CD4-positive, alpha-beta T cell treated with Interleukin-15 for 4 hours (primary cell): ENCODE results near the gene CTDSPL.
"Not testable (repeated sequence)": the region's sequence is repeated elsewhere in the genome, so short reads cannot be mapped to it uniquely, and the experiment has no call there.

ENCODE experiments used
- DNase-seq: peaks from one replicate; pipeline ENCODE4 v3.0.0-alpha.2; 2020; ENCODE audit warnings: low spot score

CTDSPL gene

GRCh38 chr3:37968813-37969595 is 107.3 kb downstream of the CTDSPL start:
- no peak for DNase-seq

DNA sequence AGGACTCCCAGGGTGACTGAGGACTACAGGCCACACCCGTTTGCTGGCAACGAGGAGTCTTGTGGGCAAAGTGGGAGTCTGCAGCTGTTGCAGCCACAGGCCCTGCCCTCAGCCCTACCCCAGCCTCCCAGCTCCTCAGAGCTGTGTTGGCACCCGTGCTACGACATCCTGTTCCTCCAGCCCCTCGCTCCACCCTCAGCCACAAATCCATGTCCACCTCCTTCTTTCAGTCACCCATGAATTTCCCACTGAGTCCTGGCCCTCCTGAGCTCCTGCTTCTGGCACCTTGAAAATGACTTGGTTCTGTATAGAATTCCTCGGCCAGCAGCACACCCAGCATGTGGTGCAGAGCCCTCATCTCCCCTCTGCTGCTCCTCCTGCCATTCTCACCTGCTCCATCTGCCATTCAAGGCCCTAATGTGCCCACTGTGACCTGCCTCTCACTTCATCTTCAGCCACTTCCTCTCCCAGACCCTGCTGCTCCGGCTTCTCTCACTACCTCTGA is 108.0 kb downstream of the CTDSPL start:
- DNase-seq: no peak

- no peak for DNase-seq
Measured at GRCh38 chr3:37970802-37971201, 109.1 kb downstream of the CTDSPL start.

DNA sequence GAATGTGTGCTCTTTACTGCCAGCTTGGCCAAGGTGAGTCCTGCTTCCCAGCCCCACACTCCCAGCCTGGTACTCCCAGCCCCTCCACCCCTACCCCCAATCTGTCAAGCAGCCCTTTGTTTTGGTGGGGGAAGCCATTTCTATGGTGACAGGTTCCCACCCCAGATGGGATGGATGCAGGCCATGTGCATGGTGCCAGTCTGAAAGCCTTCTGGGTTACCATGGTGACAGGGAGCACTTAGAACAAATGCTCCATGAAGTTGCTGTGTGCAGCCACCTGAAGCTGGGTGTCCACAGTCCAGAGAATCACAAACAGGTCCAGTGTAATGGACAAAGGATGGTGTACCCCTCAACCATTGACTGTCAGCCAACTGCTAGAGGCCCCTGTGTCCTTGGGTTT is 109.8 kb downstream of the CTDSPL start:
- DNase-seq: no peak

GRCh38 chr3:37972056-37972455 is 110.4 kb downstream of the CTDSPL start:
- not testable (repeated sequence) for DNase-seq

DNA sequence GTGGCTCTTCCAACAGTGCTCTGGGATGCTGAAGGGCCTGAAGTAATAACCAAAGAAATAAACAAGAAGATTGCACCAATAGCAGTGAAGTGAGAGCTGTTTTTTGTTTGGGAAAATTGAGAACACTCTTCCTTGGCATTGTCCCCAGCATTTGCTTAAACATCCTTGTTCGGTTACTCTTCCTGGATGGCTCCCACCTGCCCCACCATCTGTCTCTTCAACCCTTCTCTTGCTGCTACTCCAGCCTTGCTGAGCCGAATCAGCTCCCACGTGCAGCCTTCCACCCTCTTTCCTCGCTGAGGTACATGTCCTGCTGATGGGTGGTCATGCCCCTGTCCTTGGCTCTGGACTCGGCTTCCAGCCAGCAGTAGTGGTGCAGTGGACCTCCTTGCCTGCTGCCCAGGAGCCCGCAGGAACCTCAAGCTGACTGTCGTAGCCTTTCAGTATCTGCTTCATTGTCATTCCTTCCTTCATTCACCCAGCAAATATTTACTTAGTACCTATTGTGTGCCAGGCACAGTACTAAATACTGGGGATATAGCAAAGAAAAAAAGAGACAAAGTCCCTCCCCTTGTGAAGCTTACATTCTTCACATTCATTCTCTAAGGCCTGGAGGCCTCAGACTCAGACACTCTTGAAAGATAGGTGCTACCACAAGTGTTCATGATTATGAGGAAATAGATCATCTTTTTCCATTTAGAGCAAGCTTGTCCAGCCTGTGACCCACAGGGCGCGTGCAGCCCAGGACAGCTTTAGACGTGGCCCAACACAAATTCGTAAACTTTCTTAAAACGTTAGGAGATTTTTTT is 111.8 kb downstream of the CTDSPL start:
- DNase-seq: no peak

DNA sequence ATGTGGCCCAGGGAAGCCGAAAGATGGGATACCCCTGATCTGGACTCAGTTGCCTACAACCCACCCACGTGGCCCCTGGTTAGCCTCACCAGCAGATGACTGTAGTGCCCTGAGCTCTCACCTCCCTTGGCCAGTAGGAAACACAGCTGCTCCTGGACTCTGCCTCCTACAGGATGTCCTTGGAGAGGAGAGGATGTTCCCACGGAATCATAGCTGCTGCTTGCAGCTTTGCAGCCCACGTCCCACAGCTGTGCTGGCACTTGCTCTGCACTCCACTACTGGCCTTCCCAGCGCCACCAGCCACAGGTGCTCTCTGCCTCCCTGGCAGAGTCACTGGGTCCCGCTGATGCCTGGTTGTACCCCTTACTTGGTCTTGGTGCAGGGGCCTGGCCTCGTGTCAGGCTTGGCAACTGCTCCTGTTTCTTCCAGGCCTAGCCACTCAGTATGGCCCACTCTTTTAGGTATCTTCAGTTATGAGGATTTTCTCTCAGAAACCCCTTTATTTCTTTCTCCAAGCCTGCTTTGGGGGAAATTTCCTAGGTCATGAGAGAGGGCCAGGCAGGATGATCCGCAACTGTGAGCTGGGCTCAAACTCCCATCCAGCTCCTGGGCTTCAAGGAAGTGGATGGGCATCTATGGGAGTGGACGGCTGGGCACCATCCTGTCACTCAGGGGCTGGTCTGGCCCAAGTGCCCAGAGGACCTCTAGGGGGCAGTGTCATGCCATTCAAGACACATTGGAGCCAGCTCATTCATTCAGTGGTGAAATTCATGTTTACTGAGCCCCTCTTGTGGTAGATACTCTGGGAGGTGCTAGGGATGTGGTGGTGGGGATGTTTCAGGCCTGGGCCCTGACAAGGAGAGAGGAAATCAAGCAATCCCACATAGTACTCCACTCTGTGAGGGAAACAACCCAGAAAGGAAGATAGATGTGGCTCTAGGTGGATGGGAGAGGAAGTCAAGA is 112.7 kb downstream of the CTDSPL start:
- peak; percentile 77 for DNase-seq

DNA sequence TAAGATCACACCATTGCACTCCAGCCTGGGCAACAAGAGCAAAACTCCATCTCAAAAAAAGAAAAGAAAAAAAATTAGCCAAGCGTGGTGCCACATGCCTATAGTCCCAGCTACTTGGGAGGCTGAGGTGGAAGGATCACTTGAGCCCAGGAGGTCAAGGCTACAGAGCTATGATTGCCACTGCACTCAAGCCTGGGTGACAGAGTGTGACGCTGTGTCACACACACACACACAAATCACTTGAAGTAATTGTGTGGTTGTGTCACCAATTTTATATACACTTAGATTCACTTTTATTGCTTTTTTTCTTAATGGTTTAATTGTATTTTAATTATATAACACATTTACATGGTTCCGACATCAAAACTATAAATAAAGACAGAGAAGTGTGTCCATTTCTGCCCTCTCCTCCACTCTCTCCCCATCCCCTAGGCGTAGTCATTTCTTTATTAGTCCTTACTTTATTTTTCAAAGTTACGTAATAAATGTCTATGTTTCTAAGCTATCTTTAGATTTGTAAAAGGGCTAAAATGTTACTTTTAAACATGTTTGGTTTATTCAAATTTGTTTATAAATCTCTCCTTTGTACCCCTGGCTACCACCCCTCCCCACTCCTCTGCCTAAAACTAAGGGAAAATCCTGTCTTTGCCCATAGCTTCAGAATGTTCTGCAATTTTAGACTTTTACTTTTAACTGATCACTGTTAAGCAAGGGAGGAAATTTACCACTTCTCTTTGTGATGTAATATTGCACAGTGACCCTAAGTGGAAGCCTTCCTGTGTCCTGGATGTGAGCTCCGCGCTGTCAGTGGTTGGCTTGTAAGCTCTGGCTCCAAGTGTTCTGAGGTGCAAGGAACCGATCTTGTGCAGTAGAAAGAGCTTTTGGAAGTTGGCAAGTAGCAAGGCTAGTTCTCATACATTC is 118.1 kb downstream of the CTDSPL start:
- no peak for DNase-seq

- no peak for DNase-seq
Measured at GRCh38 chr3:37980462-37981347, 119.0 kb downstream of the CTDSPL start.

- no peak for DNase-seq
Measured at GRCh38 chr3:37981348-37981664, 119.6 kb downstream of the CTDSPL start.

- no peak for DNase-seq
Measured at GRCh38 chr3:37982331-37982730, 120.7 kb downstream of the CTDSPL start.

DNA sequence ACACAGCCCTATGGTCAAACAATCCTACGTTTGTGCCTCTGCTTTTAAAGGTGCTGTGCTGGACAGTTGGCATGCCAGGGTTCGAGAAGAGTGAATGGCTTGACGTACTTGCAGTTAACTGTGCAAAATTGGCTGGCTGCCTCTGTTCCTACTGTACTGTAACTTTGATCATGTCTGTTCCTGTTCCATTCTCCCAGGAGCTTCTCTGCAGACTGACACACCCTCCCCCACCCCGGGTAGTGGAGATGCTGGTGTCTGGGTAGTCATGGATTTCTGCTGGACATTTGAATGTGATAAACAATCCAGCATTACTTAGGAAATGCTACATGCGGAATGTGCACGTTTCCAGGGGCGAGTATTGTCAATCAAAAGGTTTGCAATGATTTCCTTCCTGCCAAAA is 122.4 kb downstream of the CTDSPL start:
- no peak for DNase-seq

DNA sequence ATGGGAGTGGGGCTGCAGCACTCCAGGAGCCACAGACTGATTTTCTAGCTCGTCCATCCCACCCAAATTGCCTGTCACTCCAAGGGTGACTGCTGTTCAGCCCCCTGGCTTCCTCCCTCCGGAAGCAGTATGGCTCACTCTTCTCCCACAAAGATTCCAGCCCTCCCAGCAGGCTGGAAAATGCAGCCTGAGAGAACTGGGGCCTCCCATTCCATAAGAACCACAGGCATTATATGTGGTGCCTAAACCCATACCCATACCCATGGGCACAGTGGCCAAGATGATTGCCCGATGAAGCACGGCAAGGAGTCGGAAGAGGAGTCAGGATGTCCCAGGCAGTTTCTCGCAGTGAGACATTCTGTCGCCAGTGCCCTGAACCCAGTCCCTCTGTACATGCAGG is 122.9 kb downstream of the CTDSPL start:
- no peak for DNase-seq

DNA sequence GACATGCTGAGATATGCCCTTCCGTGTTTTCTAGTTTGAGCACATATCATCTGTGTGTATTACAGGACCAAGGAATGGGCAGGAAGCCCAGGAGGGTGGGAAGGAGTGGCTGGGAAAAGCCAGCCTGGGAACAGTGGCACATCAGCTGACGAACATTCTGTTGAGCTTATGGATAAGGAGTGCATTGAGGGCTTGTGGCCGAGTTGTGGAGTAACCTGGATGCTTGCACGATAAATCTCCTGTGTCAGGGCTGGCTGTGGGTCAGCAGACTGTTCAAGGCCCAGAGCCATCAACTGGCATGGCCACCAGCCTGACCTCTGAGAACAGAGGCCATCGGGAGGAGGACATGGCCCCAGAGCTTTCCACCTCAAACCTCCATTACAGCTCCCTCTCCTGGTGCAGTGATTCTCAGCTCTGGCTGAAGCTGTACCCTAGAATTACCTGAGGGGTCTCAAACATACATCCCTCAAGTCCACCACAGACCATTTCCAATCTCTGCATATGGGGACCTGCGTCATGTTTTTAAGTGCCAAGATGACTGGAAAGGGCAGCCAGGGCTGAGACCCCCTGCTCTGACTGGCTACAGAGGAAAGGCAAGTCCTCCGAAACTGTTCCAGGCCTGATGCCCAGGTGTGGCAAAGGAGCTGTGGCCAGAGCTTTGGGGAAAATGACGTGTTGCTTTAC is 124.1 kb downstream of the CTDSPL start:
- no peak for DNase-seq

- DNase-seq: no peak
Measured at GRCh38 chr3:37986479-37987314, 125.0 kb downstream of the CTDSPL start.

DNA sequence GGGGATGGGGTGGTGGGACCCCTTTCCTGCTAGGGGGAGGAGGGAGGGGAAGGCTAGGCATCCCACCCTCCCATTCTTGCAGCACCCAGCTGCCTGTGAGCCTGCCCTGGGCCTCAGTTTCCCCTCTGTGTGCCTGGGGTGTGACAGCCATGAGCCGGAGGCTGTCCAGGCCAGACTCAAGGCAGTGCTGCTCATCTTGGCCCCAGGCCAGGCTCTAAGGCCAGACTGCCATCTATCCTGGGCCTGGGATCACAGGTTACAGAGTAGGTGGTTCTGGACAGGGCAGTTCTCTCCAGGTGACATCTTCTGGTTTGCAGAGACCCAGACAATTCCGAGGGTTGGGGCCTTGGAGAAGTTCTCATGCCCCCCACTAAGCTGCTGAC is 125.6 kb downstream of the CTDSPL start:
- DNase-seq: no peak

DNA sequence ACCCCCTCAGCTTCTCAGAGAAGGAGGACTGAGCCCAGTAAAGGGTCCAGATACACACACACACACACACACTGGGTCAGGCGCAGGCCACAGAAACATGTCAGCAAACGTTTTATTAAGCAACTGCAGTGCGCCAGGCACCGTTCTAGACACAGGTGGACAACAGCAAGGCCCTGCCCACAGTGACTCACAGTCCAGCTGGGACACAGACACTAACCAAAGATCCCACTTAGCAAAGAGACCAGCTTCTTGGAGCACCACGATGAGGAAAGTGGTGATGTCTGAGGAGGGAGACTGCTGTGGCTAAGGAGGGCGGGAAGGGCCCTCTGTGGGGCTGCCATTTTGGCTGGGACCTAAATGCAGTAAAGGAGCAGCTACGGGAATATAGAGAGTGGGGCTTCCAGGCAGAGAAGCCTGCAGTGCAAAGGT is 126.1 kb downstream of the CTDSPL start:
- DNase-seq: no peak

GRCh38 chr3:37988376-37988775 is 126.7 kb downstream of the CTDSPL start:
- not testable (repeated sequence) for DNase-seq
